Kidney (tissue), 14 donors: Measurements from ENCODE around the gene CCNY. TPM values are rescaled to one million over a fixed set of nuclear protein-coding genes. Genes with fewer than 3 reads are reported as not detected.

Experiments used
- DNase-seq, 5 donors: peaks; one replicate each; pipeline ENCODE4 v3.0.0-alpha.2; 2013 to 2020
- FAIRE-seq: peaks from 2 replicates; lab custom pipeline; 2012; peaks lifted over from hg19 to GRCh38; lab: Jason Lieb, UNC
- H3K27ac ChIP-seq, 2 donors: one replicate each; pipeline ENCODE4 v1.7.0; 2013; ENCODE audit warnings: low read depth in 2 of 2, low read length in 2 of 2, inconsistent platforms in 1 of 2
- H3K27me3 ChIP-seq: one replicate; pipeline ENCODE4 v1.7.1; 2013; ENCODE audit warnings: low read length, inconsistent platforms; ENCODE audit not compliant: control insufficient read depth, insufficient read depth
- H3K36me3 ChIP-seq, 3 donors: one replicate each; pipeline versions ENCODE4 v1.7.0 to v1.7.1; 2013; ENCODE audit warnings: low read length in 3 of 3, control low read depth in 1 of 3, inconsistent platforms in 1 of 3; ENCODE audit not compliant: insufficient read depth in 3 of 3, control insufficient read depth in 2 of 3
- H3K4me1 ChIP-seq, 3 donors: one replicate each; pipeline versions ENCODE4 v1.7.0 to v1.7.1; 2013; ENCODE audit warnings: low read length in 3 of 3, inconsistent platforms in 1 of 3, low read depth in 1 of 3; ENCODE audit not compliant: control insufficient read depth in 2 of 3, insufficient read depth in 2 of 3
- H3K4me3 ChIP-seq, 3 donors: one replicate each; pipeline versions ENCODE4 v1.7.0 to v1.8.1; 2013; ENCODE audit warnings: low read length in 3 of 3, control low read depth in 1 of 3, inconsistent platforms in 1 of 3
- H3K9ac ChIP-seq, 3 donors: one replicate each; pipeline versions ENCODE4 v1.7.0 to v1.7.1; 2013; ENCODE audit warnings: low read length in 3 of 3, control low read depth in 1 of 3, inconsistent platforms in 1 of 3
- H3K9me3 ChIP-seq, 3 donors: one replicate each; pipeline versions ENCODE4 v1.7.0 to v1.7.1; 2013; ENCODE audit warnings: low read length in 3 of 3, control low read depth in 1 of 3, inconsistent platforms in 1 of 3; ENCODE audit not compliant: control insufficient read depth in 2 of 3, insufficient read depth in 1 of 3
- intact Hi-C: fragments of 100-400 bp; cut with DNase I; formaldehyde crosslinking; loops from one replicate; pipeline ENCODE4 v1.11.1; 2022
- polyA plus RNA-seq: library from polyadenylated mRNA; stranded (reverse); fragments of 350-450 nt; fragmentation: Illumina TruSeq; extraction: RNeasy Lipid Tissue Mini Kit (QIAGEN cat#74804); gene quantifications from one replicate; pipeline ENCODE4 v1.2.3, GENCODE V29; 2014; ENCODE audit warnings: low read depth, low replicate concordance; ENCODE audit not compliant: insufficient read depth
- total RNA-seq: library from RNA; stranded (reverse); fragmentation: NEBNext Ultra II Directional; extraction: Animal tissue kit (Norgen Biotek cat#: 25700); gene quantifications from one replicate; pipeline ENCODE4 v1.2.1, GENCODE V29; 2021
- TF ChIP-seq, protein P1 (sequence below): IDR thresholded peaks from 3 replicates; pipeline ENCODE4 v1.5.1; 2012; ENCODE audit warnings: mild to moderate bottlenecking, moderate library complexity, borderline replicate concordance; ENCODE audit not compliant: insufficient read depth; ENCODE audit errors: extremely low read depth
- donor health status: control.
- donor health status: control.
- donor health status: control.
- donor health status: control.
- donor health status: control.
- donor health status: DM: yes; HTN: yes; CAD: no.
- donor health status: Normal renal cell carcinoma (clear cell type).

Gene CCNY
- total and polyA plus RNA-seq, 2 donors from 2014 or later = 45.6 to 77.2 TPM

DNA sequence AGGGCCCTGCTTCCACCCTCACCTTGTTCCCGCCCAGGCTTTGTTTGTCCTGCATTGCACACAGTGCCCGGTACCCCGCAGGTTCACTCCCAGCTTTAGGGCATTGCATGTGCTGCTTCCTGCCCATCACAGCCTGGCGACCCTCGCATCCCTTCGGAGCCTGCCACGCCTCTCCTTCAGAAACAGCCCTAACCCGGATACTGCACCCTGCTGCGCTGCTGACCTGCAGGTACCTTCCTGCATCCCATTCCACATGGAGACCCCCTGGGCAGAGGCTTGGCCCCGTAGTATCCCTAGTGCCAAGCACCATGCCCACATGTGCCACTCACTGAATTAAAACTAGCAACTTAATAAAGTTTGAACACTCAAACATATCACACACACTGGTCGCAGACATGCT lies 249.0 kb downstream of the CCNY start:
- TF ChIP-seq, protein P1, sequence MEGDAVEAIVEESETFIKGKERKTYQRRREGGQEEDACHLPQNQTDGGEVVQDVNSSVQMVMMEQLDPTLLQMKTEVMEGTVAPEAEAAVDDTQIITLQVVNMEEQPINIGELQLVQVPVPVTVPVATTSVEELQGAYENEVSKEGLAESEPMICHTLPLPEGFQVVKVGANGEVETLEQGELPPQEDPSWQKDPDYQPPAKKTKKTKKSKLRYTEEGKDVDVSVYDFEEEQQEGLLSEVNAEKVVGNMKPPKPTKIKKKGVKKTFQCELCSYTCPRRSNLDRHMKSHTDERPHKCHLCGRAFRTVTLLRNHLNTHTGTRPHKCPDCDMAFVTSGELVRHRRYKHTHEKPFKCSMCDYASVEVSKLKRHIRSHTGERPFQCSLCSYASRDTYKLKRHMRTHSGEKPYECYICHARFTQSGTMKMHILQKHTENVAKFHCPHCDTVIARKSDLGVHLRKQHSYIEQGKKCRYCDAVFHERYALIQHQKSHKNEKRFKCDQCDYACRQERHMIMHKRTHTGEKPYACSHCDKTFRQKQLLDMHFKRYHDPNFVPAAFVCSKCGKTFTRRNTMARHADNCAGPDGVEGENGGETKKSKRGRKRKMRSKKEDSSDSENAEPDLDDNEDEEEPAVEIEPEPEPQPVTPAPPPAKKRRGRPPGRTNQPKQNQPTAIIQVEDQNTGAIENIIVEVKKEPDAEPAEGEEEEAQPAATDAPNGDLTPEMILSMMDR = no peak
- H3K4me3 ChIP-seq = no peak overlapping the region

DNA sequence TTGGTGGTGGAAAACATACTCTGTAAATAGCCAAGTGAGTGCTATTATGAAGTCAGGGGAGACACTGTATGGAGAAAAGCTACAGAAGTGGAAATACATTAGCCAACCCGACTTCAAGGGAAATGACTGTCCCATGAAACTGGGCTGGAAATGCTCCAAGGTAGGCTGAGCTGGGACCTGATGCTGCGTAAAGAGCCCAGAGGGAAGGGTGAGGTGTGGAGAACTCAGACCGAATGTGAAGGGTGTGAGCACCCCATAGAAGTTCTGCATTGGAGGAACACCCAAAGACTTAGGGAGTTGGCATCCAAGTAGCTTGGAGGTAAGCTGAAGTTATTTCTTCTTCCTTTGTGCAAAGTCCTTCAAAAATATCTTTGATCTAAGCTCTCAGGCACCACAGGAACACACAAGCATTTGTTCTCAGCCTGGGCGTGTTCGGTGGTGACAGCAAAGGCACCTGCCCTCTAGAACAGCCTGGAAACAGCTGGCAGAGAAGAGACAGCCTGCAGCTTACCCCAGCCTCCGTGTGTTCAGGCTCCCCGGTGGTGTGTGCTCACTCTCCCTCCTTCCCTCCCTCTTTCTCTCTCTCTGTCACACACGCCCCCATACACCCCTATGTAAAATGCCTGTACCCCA lies 249.7 kb downstream of the CCNY start:
- no peak overlapping the region for H3K4me3 ChIP-seq
- intact Hi-C loops = no loop called here
- H3K36me3 ChIP-seq = no peaks in the 10 kb centered on the region
- no peaks in the 10 kb centered on the region for H3K4me1 ChIP-seq
- TF ChIP-seq, protein P1 = no peak
- DNase-seq (no peak), FAIRE-seq (no peak)
- H3K9me3 ChIP-seq = peaks cover 0 to 7% (median 0%) of the 10 kb centered on the region in 3 donors
- H3K27ac ChIP-seq = no peak overlapping the region
- H3K9ac ChIP-seq = no peak overlapping the region
- no peaks in the 10 kb centered on the region for H3K27me3 ChIP-seq

More for the DNA sequence above, 249.0 kb downstream of the CCNY start:
- peaks cover 0 to under 1% (median 0%) of the 10 kb centered on the region in 3 donors for H3K9me3 ChIP-seq
- DNase-seq = no peak
- no peaks in the 10 kb centered on the region for H3K4me1 ChIP-seq
- intact Hi-C loops = no loop called here
- no peaks in the 10 kb centered on the region for H3K36me3 ChIP-seq
- no peak for FAIRE-seq
- H3K9ac ChIP-seq = no peak overlapping the region
- H3K27ac ChIP-seq = no peak overlapping the region
- no peaks in the 10 kb centered on the region for H3K27me3 ChIP-seq

DNA sequence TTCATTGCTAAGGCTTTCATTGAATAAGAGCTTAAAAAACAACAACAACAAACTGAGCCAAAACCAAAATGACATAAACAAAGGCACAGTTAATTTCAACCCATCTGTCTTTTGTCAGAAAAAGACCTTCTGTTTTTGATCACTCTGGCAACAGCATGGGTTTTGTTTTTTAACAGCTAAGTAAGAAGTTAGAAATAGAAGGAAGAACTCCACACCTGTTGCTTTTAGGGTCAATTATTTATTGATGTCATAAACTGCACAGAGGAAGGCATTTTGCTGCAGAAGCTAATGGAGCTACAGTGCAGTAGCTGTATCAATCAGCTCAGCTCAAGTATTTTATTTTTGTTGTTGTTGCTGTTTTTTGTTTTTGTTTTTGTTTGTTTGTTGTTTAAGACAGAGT lies 252.5 kb downstream of the CCNY start:
- TF ChIP-seq, protein P1 = no peak
- H3K9me3 ChIP-seq = peaks cover 0 to 7% (median 0%) of the 10 kb centered on the region in 3 donors
- H3K27ac ChIP-seq = no peak overlapping the region
- DNase-seq = no peak
- intact Hi-C loops = no loop called here
- no peaks in the 10 kb centered on the region for H3K4me1 ChIP-seq
- FAIRE-seq = no peak
- H3K27me3 ChIP-seq = no peaks in the 10 kb centered on the region
- no peak overlapping the region for H3K9ac ChIP-seq
- no peaks in the 10 kb centered on the region for H3K36me3 ChIP-seq
- no peak overlapping the region for H3K4me3 ChIP-seq
